HG02642 (cell line): ENCODE results near the gene IKZF2.
"Not testable (repeated sequence)": the region's sequence is repeated elsewhere in the genome, so short reads cannot be mapped to it uniquely, and the experiment has no call there.

Experiments used
- ATAC-seq: cut with Tn5 transposase; IDR thresholded peaks from one replicate; pipeline ENCODE4 v1.9.1; 2021; ENCODE audit warnings: mild to moderate bottlenecking; ENCODE audit not compliant: unreplicated experiment, poor library complexity

Gene IKZF2

DNA sequence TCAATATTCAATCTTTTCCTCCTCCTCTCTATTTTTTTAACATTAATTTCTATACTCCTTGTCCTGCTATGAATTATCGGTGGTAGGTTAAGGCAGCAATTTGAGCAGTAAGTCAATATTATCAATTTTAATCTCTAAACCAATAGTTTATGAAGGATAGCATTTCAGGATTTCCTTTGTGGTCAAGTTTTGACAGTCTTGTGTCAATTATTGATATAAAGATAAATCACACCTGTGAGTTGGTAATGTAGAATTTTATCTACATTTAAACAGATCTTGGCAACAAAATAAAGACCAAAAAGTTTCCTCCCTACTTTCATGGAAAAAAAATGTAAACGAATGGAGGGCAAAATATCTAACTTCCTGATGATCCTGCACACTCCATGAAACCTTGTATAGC is 87.3 kb downstream of the IKZF2 start:
- ATAC-seq = no peak

- no peak for ATAC-seq
These were observed 93.4 kb downstream of the IKZF2 start for GRCh38 chr2:213057977-213058376.

DNA sequence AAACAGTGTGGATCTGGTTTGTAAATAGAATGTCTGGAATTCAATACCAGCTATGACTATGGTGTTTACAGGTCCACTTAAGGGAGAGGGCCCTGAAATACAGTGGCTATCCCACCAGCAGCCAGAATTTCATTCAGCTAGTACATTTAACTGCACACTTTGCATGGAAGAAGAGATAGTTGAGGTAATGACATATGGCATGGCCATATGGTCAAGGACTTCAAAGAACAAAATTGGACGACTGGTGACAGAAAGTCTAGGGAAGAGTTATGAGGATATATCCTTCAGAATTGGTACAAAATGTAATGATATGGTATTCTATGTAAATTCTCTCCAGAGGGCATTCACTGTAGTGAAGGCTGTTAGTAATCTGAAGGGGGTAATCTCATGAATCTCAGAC is 105.0 kb downstream of the IKZF2 start:
- ATAC-seq = no peak

DNA sequence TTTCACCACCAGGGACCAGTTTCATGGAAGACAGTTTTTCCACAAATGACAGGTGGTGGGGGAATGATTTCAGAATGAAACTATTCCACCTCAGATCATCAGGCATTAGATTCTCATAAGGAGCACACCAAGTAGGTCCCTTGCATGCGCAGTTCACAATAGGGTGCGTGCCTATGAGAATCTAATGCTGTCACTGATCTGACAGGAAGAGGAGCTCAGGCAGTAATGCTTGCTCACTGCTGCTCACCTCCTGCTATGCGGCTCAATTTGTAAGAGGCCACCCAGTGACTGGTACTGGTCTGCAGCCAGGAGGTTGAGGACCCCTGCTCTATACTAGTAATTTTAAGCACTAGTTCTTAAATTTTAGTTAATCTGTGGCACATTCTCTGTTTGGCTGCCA is 107.8 kb downstream of the IKZF2 start:
- no peak for ATAC-seq

GRCh38 chr2:213042262-213042661 is 109.2 kb downstream of the IKZF2 start:
- no peak for ATAC-seq

GRCh38 chr2:213036836-213037235 is 114.6 kb downstream of the IKZF2 start:
- ATAC-seq = no peak

GRCh38 chr2:213034585-213034984 is 116.8 kb downstream of the IKZF2 start:
- ATAC-seq = no peak

- no peak for ATAC-seq
These were observed 118.8 kb downstream of the IKZF2 start for GRCh38 chr2:213032607-213033006.

- peak; percentile 77 for ATAC-seq
These were observed 128.4 kb downstream of the IKZF2 start for GRCh38 chr2:213022987-213023386.

DNA sequence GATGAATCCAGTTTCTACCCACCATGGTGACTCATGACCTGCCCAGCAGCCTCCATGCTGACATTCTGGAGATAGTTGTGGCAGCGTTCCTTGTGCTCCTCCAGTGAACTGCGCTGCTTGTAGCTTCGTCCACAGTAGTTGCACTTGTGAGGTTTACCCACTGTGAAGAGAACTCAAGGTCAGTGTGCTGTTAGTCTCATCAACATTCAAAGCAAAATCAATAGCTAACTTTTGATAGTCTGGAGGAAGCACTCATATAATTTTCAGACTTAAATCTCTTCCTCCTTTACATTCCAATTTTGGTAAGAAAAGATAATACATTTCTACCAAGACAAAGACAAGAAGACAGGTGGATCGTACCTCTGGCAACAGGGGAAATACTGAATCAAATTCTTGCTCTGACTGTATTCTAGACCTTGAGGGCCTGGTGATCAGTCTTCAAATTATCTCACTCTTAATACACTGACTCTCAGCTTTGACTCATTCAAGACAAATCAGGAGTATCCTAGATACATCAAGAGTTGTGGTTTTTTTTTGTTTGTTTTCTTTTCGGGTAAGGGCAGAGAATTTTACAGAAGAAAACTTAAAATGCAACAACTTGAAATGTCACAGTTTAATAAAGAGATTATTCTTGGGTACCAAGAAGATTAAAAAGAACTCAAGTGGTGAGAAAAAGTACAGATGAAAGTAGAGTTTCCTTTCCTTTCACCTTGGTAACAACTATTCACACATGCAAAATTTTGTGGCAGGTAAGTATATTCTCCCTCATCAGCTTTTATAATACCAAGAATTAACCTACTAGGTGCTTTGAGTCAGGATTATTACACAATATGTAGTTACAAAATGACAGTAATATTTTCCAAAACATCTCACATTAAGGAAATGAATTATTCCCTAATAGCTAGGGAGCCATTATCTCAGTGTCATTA is 129.2 kb downstream of the IKZF2 start:
- ATAC-seq = peak; percentile 82

- ATAC-seq = not testable (repeated sequence)
These were observed 130.5 kb downstream of the IKZF2 start for GRCh38 chr2:213020913-213021312.

GRCh38 chr2:213020268-213020667 is 131.1 kb downstream of the IKZF2 start:
- ATAC-seq = no peak

- no peak for ATAC-seq
These were observed 132.0 kb downstream of the IKZF2 start for GRCh38 chr2:213019368-213019767.

GRCh38 chr2:213018340-213018901 is 133.0 kb downstream of the IKZF2 start:
- ATAC-seq = no peak

GRCh38 chr2:213017404-213017803 is 134.0 kb downstream of the IKZF2 start:
- ATAC-seq = no peak

GRCh38 chr2:213016984-213017351 is 134.4 kb downstream of the IKZF2 start:
- ATAC-seq = no peak

- ATAC-seq = peak; percentile 31
These were observed 135.0 kb downstream of the IKZF2 start for GRCh38 chr2:213016166-213016983.

- peak; percentile 89 for ATAC-seq
These were observed 135.8 kb downstream of the IKZF2 start for GRCh38 chr2:213015387-213016165.

DNA sequence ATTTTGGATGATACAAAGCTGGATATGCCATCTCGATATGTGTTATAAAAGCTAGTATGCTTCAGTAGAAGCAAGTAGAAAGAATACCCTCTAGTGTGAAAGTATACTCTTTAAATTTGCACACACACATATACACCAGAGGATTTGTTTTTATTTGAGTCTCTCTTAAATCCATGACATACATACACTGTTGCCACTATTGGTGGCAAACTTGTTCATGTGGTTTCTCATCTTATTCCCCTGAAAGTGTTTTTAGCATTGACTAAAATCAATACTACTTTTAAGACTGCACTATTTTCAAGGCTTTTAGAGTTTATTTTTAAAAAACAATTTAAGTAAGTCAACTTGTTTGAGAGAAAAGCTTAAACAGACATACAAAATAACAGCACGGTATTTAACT is 137.4 kb downstream of the IKZF2 start:
- ATAC-seq = no peak

GRCh38 chr2:213011505-213011904 is 139.9 kb downstream of the IKZF2 start:
- no peak for ATAC-seq
